H1 (cell line): ENCODE results near the gene MTURN. TPM values are rescaled to one million over a fixed set of nuclear protein-coding genes. Genes with fewer than 3 reads are reported as not detected.

Source experiments
- CHD2 ChIP-seq: IDR thresholded peaks from 2 replicates; pipeline ENCODE4 v1.6.1; 2012; ENCODE audit warnings: low read length, improper control_type of control experiment
- TAF7 ChIP-seq: optimal IDR thresholded peaks from 2 replicates; pipeline ENCODE3; 2011; ENCODE audit warnings: low read depth, mild to moderate bottlenecking, inconsistent platforms, low read length, moderate library complexity, borderline replicate concordance
- TEAD4 ChIP-seq: IDR thresholded peaks from 2 replicates; pipeline ENCODE4 v1.6.1; 2012; ENCODE audit warnings: low read depth, low read length, inconsistent platforms, mixed read lengths
- polyA plus RNA-seq, 7 experiments: library from polyadenylated mRNA; depleted of rRNA in 3 of 7; stranded (reverse) in 5 of 7; unstranded in 2 of 7; fragments of >200 nt in 5 of 7; fragments of 200-250 nt in 2 of 7; gene quantifications; 1 replicate in 5 of 7; 2 replicates in 1 of 7; 4 replicates in 1 of 7; pipeline versions ENCODE4 v1.2.1 to v1.2.3, GENCODE V29; 2011 to 2013; ENCODE audit warnings: missing spikeins in 2 of 7, mixed read lengths in 2 of 7
- total RNA-seq: library from RNA; stranded (reverse); fragmentation: NEBNext Ultra II Directional; extraction: Animal tissue kit (Norgen Biotek cat#: 25700); gene quantifications from 2 replicates; pipeline ENCODE4 v1.2.1, GENCODE V29; 2021

The MTURN gene
- total and polyA plus RNA-seq, 2 of the 8 experiments (the other 6 are each of a cell fraction or from before 2014, with no cell fraction given), result 2.6 to 5.8 TPM

- TF ChIP-seq TEAD4 (no peak), TAF7 (no peak), CHD2 (no peak)
Observed at GRCh38 chr7:30207376-30207775, 72.6 kb downstream of the MTURN start (continued).
